RPMI7951 (cell line): Measurements from ENCODE around the gene PRCD. TPM values are rescaled to one million over a fixed set of nuclear protein-coding genes. Genes with fewer than 3 reads are reported as not detected.

Source experiments
- DNase-seq: peaks from one replicate; pipeline ENCODE4 v3.0.0-alpha.2; 2012; ENCODE audit warnings: low read depth
- total RNA-seq: library from RNA; depleted of rRNA; stranded (reverse); fragments of >200 nt; shearing (Covaris generic); gene quantifications from 2 replicates; pipeline ENCODE4 v1.2.3, GENCODE V29; 2014; rRNA removed

The PRCD gene
- under 0.01 and 0.48 TPM in 2 replicates for total RNA-seq

- DNase-seq = no peak
Observed at GRCh38 chr17:76539631-76540271, at the start of gene PRCD. PRCD (plus strand) TSS chr17:76540044; CDS start chr17:76540142, 98 bp downstream.

GRCh38 chr17:76490112-76490710 is 49.6 kb upstream of the PRCD start:
- DNase-seq = no peak

GRCh38 chr17:76491271-76492122 is 48.3 kb upstream of the PRCD start:
- no peak for DNase-seq

- DNase-seq = no peak
Observed at GRCh38 chr17:76492123-76492988, 47.5 kb upstream of the PRCD start.

GRCh38 chr17:76492989-76493501 is 46.8 kb upstream of the PRCD start:
- peak; percentile 94 for DNase-seq

GRCh38 chr17:76493505-76494167 is 46.2 kb upstream of the PRCD start:
- no peak for DNase-seq

- no peak for DNase-seq
Observed at GRCh38 chr17:76495663-76496400, 44.0 kb upstream of the PRCD start.

GRCh38 chr17:76496464-76496863 is 43.4 kb upstream of the PRCD start:
- no peak for DNase-seq

GRCh38 chr17:76497699-76497978 is 42.2 kb upstream of the PRCD start:
- no peak for DNase-seq

GRCh38 chr17:76497979-76498875 is 41.6 kb upstream of the PRCD start:
- peak; percentile 95 for DNase-seq

- no peak for DNase-seq
Observed at GRCh38 chr17:76498876-76499251, 41.0 kb upstream of the PRCD start.

- peak; percentile 57 for DNase-seq
Observed at GRCh38 chr17:76499267-76499667, 40.6 kb upstream of the PRCD start.

GRCh38 chr17:76500074-76500746 is 39.6 kb upstream of the PRCD start:
- no peak for DNase-seq

GRCh38 chr17:76500747-76501017 is 39.2 kb upstream of the PRCD start:
- no peak for DNase-seq

GRCh38 chr17:76501018-76501826 is 38.6 kb upstream of the PRCD start, which contains the start of gene RHBDF2:
RHBDF2 (minus strand) TSS chr17:76501423; CDS start chr17:76481524, 19,899 bp downstream.
- DNase-seq = peak; percentile 72

- no peak for DNase-seq
Observed at GRCh38 chr17:76501827-76502307, 38.0 kb upstream of the PRCD start.

- DNase-seq = no peak
Observed at GRCh38 chr17:76502341-76503211, 37.3 kb upstream of the PRCD start.
